Measurements from ENCODE around the gene C10orf105.
A peak's percentile ranks its signal among the peaks of the same experiment; 100 is the strongest.

Gene C10orf105

GRCh38 chr10:71719464-71720201, at the start of gene C10orf105:
TSS of gene C10orf105 (minus strand) at chr10:71719778. CDS start at chr10:71716337, 3,441 bp downstream.
- no peak for DNase-seq

GRCh38 chr10:71767420-71768035, 48.0 kb upstream of the C10orf105 start:
- DNase-seq, result no peak

- no peak for DNase-seq
Observed at GRCh38 chr10:71766717-71767419, 47.3 kb upstream of the C10orf105 start.

GRCh38 chr10:71765906-71766716, 46.5 kb upstream of the C10orf105 start:
- DNase-seq, result no peak

- DNase-seq, result no peak
Observed at GRCh38 chr10:71765176-71765904, 45.8 kb upstream of the C10orf105 start.

- no peak for DNase-seq
Observed at GRCh38 chr10:71763352-71764127, 44.0 kb upstream of the C10orf105 start.

- DNase-seq, result no peak
Observed at GRCh38 chr10:71762324-71762723, 42.7 kb upstream of the C10orf105 start.

GRCh38 chr10:71761541-71762113, 42.0 kb upstream of the C10orf105 start:
- no peak for DNase-seq

GRCh38 chr10:71761105-71761511, 41.5 kb upstream of the C10orf105 start:
- no peak for DNase-seq

- no peak for DNase-seq
Observed at GRCh38 chr10:71757399-71757922, 37.9 kb upstream of the C10orf105 start.

- DNase-seq, result no peak
Observed at GRCh38 chr10:71756311-71757191, 37.0 kb upstream of the C10orf105 start.

GRCh38 chr10:71755179-71755879, 35.8 kb upstream of the C10orf105 start:
- no peak for DNase-seq

GRCh38 chr10:71754562-71754961, 35.0 kb upstream of the C10orf105 start:
- no peak for DNase-seq

- DNase-seq, result no peak
Observed at GRCh38 chr10:71753960-71754505, 34.5 kb upstream of the C10orf105 start.

- peak; percentile 45 for DNase-seq
Observed at GRCh38 chr10:71753091-71753959, 33.7 kb upstream of the C10orf105 start.

- peak; percentile 52 for DNase-seq
Observed at GRCh38 chr10:71752391-71753090, 33.0 kb upstream of the C10orf105 start.

Data from DMS 273 treated with DMSO at 0.1 percent for 48 hours (cell line).